ENCODE measurements around the gene SSTR3.
"Not testable (repeated sequence)": the region's sequence is repeated elsewhere in the genome, so short reads cannot be mapped to it uniquely, and the experiment has no call there.

The SSTR3 gene

DNA sequence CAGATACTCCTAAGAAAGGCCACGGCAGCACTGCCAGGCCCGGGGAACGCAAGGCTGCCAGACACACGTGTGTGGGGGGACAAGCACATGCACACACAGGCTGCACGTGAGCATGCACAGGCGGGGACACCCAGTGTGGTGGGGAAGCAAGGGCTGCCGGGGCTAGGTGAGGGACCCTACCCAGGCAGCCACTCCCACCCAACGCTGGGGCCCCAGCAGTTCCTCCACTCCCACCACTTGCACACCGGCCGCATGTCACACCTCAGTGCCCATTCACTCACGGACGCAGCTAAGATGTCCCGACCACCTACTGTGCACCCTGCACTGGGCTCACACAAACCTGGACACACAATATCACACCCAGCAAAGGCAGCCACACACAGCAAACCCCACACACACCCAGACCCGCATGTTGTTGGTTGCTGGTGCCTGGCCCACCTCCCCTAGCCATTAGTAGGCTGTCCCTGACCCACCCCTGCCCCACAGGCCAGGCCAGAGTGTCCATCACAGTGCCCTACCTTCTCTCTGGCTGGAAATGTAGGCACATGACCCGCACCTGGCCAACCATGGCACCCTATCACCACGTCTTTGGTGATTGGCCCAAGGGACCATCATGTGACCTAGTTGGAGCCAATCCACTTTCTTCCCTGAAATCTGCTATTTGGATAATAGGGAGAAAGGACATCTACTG lies 8.8 kb downstream of the SSTR3 start:
- Histone ChIP-seq H3K36me3 (ENCODE audit: control insufficient read depth, low read length) (no peaks in the 10 kb centered on the region), H3K27ac (ENCODE audit: low read depth, low read length) (no peak overlapping the region), H3K27me3 (ENCODE audit: control insufficient read depth, low read length) (no peaks in the 10 kb centered on the region), H3K9me2 (replicated peaks; ENCODE audit: control insufficient read depth, low read length) (no peaks in the 10 kb centered on the region), H3K4me3 (ENCODE audit: low read length) (no peak overlapping the region), H3K4me2 (ENCODE audit: low read length) (no peak overlapping the region), H3K79me2 (ENCODE audit: control insufficient read depth, low read length) (0 out of 2 replicates have a peak, but pooled peaks cover 3% of the 10 kb centered on the region), H3K4me1 (ENCODE audit: control insufficient read depth, low read length) (peaks cover 38% of the 10 kb centered on the region), H4K20me1 (ENCODE audit: control insufficient read depth, insufficient read depth, low read depth, low read length) (no peaks in the 10 kb centered on the region), H3F3A (ENCODE audit: control insufficient read depth, insufficient read depth) (no peaks in the 10 kb centered on the region; the same call in 1 of the 2 replicates), H3K9me3 (ENCODE audit: control insufficient read depth, insufficient read depth, low read length) (no peaks in the 10 kb centered on the region)
- TF ChIP-seq EZH2phosphoT487 (IDR thresholded peaks at IDR 0.05; ENCODE audit: borderline replicate concordance, low read length) = no peak
- TF ChIP-seq, protein P1, sequence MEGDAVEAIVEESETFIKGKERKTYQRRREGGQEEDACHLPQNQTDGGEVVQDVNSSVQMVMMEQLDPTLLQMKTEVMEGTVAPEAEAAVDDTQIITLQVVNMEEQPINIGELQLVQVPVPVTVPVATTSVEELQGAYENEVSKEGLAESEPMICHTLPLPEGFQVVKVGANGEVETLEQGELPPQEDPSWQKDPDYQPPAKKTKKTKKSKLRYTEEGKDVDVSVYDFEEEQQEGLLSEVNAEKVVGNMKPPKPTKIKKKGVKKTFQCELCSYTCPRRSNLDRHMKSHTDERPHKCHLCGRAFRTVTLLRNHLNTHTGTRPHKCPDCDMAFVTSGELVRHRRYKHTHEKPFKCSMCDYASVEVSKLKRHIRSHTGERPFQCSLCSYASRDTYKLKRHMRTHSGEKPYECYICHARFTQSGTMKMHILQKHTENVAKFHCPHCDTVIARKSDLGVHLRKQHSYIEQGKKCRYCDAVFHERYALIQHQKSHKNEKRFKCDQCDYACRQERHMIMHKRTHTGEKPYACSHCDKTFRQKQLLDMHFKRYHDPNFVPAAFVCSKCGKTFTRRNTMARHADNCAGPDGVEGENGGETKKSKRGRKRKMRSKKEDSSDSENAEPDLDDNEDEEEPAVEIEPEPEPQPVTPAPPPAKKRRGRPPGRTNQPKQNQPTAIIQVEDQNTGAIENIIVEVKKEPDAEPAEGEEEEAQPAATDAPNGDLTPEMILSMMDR (IDR thresholded peaks at IDR 0.05; ENCODE audit: low read depth, low read length, poor library complexity, severe bottlenecking) = no peak

- no peaks in the 10 kb centered on the region for H3K9me2 ChIP-seq (replicated peaks; ENCODE audit: control insufficient read depth, low read length)
- no peak for TF ChIP-seq EZH2phosphoT487 (IDR thresholded peaks at IDR 0.05; ENCODE audit: borderline replicate concordance, low read length)
- TF ChIP-seq, protein P1 (IDR thresholded peaks at IDR 0.05; ENCODE audit: low read depth, low read length, poor library complexity, severe bottlenecking) = no peak
- no peaks in the 10 kb centered on the region for H3K36me3 ChIP-seq (ENCODE audit: control insufficient read depth, low read length)
- no peaks in the 10 kb centered on the region for H4K20me1 ChIP-seq (ENCODE audit: control insufficient read depth, insufficient read depth, low read depth, low read length)
- H3K27me3 ChIP-seq (ENCODE audit: control insufficient read depth, low read length) = no peaks in the 10 kb centered on the region
- H3K9me3 ChIP-seq (ENCODE audit: control insufficient read depth, insufficient read depth, low read length) = no peaks in the 10 kb centered on the region
- 0 out of 2 replicates have a peak, but pooled peaks cover 3% of the 10 kb centered on the region for H3K79me2 ChIP-seq (ENCODE audit: control insufficient read depth, low read length)
- H3K4me2 ChIP-seq (ENCODE audit: low read length) = no peak overlapping the region
- no peak overlapping the region for H3K27ac ChIP-seq (ENCODE audit: low read depth, low read length)
- peaks cover 38% of the 10 kb centered on the region for H3K4me1 ChIP-seq (ENCODE audit: control insufficient read depth, low read length)
- no peaks in the 10 kb centered on the region; the same call in 1 of the 2 replicates for H3F3A ChIP-seq (ENCODE audit: control insufficient read depth, insufficient read depth)
- H3K4me3 ChIP-seq (ENCODE audit: low read length) = no peak overlapping the region
These were observed 9.6 kb downstream of the SSTR3 start for GRCh38 chr22:37202716-37203115.

DNA sequence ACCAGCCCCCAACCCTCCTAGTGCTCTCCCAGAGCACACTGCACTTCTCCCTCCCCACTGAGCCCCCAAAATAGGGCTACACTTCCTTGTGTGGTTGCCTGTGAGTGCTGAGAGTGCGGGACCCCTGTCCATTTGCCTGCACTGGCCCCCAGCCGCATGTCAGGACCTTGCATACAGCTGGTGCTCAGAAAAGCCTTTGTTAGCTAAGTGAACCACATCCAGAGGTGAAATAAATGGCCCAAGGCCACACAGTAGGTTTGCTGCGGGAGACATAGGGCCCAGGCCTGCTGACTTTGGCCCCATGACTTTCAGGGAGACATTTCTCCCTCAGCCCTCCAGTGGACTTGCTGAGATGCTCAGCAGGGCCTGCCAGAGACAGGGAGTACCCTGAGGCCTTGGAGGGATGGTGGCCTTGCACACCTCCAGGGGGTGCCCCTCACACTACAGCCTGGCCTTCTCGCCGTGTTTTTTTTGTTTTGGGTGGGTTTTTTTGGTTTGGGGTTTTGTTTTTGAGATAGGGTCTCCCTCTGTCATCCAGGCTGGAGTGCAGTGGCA lies 10.2 kb downstream of the SSTR3 start:
- no peak overlapping the region for H3K4me3 ChIP-seq (ENCODE audit: low read length)
- no peaks in the 10 kb centered on the region for H3K9me2 ChIP-seq (replicated peaks; ENCODE audit: control insufficient read depth, low read length)
- no peak overlapping the region for H3K27ac ChIP-seq (ENCODE audit: low read depth, low read length)
- H3K27me3 ChIP-seq (ENCODE audit: control insufficient read depth, low read length) = no peaks in the 10 kb centered on the region
- H3K4me1 ChIP-seq (ENCODE audit: control insufficient read depth, low read length) = peaks cover 38% of the 10 kb centered on the region
- H3F3A ChIP-seq (ENCODE audit: control insufficient read depth, insufficient read depth) = no peaks in the 10 kb centered on the region; the same call in 1 of the 2 replicates
- no peaks in the 10 kb centered on the region for H3K36me3 ChIP-seq (ENCODE audit: control insufficient read depth, low read length)
- H3K79me2 ChIP-seq (ENCODE audit: control insufficient read depth, low read length) = 0 out of 2 replicates have a peak, but pooled peaks cover 3% of the 10 kb centered on the region
- no peak overlapping the region for H3K4me2 ChIP-seq (ENCODE audit: low read length)
- TF ChIP-seq, protein P1 (IDR thresholded peaks at IDR 0.05; ENCODE audit: low read depth, low read length, poor library complexity, severe bottlenecking) = no peak
- no peak for TF ChIP-seq EZH2phosphoT487 (IDR thresholded peaks at IDR 0.05; ENCODE audit: borderline replicate concordance, low read length)
- no peaks in the 10 kb centered on the region for H3K9me3 ChIP-seq (ENCODE audit: control insufficient read depth, insufficient read depth, low read length)
- H4K20me1 ChIP-seq (ENCODE audit: control insufficient read depth, insufficient read depth, low read depth, low read length) = no peaks in the 10 kb centered on the region

- not testable (repeated sequence) for H3K36me3 ChIP-seq (ENCODE audit: control insufficient read depth, low read length); H3K9me2 ChIP-seq (replicated peaks; ENCODE audit: control insufficient read depth, low read length); H3F3A ChIP-seq (ENCODE audit: control insufficient read depth, insufficient read depth); H3K9me3 ChIP-seq (ENCODE audit: control insufficient read depth, insufficient read depth, low read length); H3K27ac ChIP-seq (ENCODE audit: low read depth, low read length); H3K27me3 ChIP-seq (ENCODE audit: control insufficient read depth, low read length); H4K20me1 ChIP-seq (ENCODE audit: control insufficient read depth, insufficient read depth, low read depth, low read length); H3K4me3 ChIP-seq (ENCODE audit: low read length); H3K79me2 ChIP-seq (ENCODE audit: control insufficient read depth, low read length); H3K4me2 ChIP-seq (ENCODE audit: low read length)
- peaks cover 38% of the 10 kb centered on the region for H3K4me1 ChIP-seq (ENCODE audit: control insufficient read depth, low read length)
These were observed 10.8 kb downstream of the SSTR3 start for GRCh38 chr22:37201443-37201820.

Data from DOHH2 (cell line).